Measurements from ENCODE around the gene TMSB10.
"Not testable (repeated sequence)": the region's sequence is repeated elsewhere in the genome, so short reads cannot be mapped to it uniquely, and the experiment has no call there.

TMSB10 gene

DNA sequence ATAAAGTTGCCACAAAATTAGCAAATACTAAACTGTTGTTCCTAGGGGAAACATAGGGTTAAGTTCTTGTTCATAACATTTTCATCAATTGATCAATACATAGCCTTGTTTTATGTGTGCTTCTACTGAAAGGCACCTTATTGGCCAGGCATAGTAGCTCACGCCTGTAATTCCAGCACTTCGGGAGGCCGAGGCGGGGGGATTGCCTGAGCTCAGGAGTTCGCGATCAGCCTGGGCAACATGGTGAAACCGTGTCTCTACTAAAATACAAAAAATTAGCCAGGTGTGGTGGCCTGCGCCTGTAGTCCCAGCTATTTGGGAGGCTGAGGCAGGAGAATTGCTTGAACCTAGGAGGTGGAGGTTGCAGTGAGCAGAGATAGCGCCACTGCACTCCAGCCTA, 32.8 kb upstream of the TMSB10 start:
- not testable (repeated sequence) for H2BK120ac ChIP-seq (ENCODE audit: insufficient read depth, low read length, poor library complexity); H3K4me2 ChIP-seq (ENCODE audit: low read length); H3K4me3 ChIP-seq (ENCODE audit: low read depth, low read length); H4K91ac ChIP-seq (ENCODE audit: low read depth, low read length); H2AFZ ChIP-seq (ENCODE audit: insufficient read depth, low read length, poor library complexity); H3K9ac ChIP-seq (ENCODE audit: low read length); H2BK5ac ChIP-seq (ENCODE audit: low read depth, low read length, poor library complexity); H2AK5ac ChIP-seq (ENCODE audit: low read length); H3K79me2 ChIP-seq (ENCODE audit: control insufficient read depth, insufficient read depth, low read length, poor library complexity); H3K4me1 ChIP-seq (ENCODE audit: control insufficient read depth in 1 of 2, insufficient read depth in 2 of 2, low read length in 2 of 2); H4K12ac ChIP-seq (ENCODE audit: low read depth, low read length); H4K8ac ChIP-seq (ENCODE audit: low read depth, low read length); H3K79me1 ChIP-seq (ENCODE audit: low read length); H3K36me3 ChIP-seq (ENCODE audit: control insufficient read depth in 1 of 2, insufficient read depth in 2 of 2, low read length in 2 of 2); H3K27ac ChIP-seq (ENCODE audit: low read depth, low read length); H3K23ac ChIP-seq (ENCODE audit: low read length); DNase-seq; H3K18ac ChIP-seq (ENCODE audit: low read length); H3K4ac ChIP-seq (ENCODE audit: low read depth, low read length); H3K9me3 ChIP-seq (ENCODE audit: insufficient read depth, low read depth, low read length); H2BK12ac ChIP-seq (ENCODE audit: low read length); H3K27me3 ChIP-seq (ENCODE audit: insufficient read depth, low read length); H3K14ac ChIP-seq (ENCODE audit: low read length)
- WGBS (ENCODE audit: extremely low coverage, insufficient coverage, insufficient read length) = no CpG with 5 or more reads among the region's 9 CpGs

DNA sequence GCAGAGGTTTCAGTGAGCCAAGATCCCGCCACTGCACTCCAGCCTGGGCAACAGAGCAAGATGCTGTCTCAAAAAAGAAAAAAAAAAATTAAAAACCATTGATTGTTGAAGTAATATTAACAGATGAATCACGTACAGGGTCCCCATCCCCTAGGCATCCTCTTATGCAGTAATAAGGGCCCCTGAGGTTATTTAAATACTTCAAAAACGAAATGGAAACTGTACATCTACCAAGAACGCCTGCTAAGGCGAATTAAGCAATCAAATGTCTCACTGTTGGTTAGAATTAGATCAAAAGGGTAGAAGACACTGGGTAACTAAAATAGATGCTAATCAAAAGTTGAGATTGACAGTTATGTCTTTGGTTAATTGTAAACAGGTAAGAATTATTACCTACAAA, 32.1 kb upstream of the TMSB10 start:
- Histone ChIP-seq H2AFZ (ENCODE audit: insufficient read depth, low read length, poor library complexity) (no peak overlapping the region), H3K4me3 (ENCODE audit: low read depth, low read length) (no peak overlapping the region), H3K23ac (ENCODE audit: low read length) (no peak overlapping the region), H3K14ac (ENCODE audit: low read length) (no peak overlapping the region), H3K4ac (ENCODE audit: low read depth, low read length) (no peak overlapping the region), H4K91ac (ENCODE audit: low read depth, low read length) (no peak overlapping the region), H3K36me3 (ENCODE audit: control insufficient read depth in 1 of 2, insufficient read depth in 2 of 2, low read length in 2 of 2) (peaks cover 0 to 2% of the 10 kb centered on the region in 2 experiments), H2BK12ac (ENCODE audit: low read length) (no peak overlapping the region), H3K9ac (ENCODE audit: low read length) (no peak overlapping the region), H2AK5ac (ENCODE audit: low read length) (no peak overlapping the region), H4K8ac (ENCODE audit: low read depth, low read length) (no peak overlapping the region), H3K79me2 (ENCODE audit: control insufficient read depth, insufficient read depth, low read length, poor library complexity) (no peaks in the 10 kb centered on the region), H3K9me3 (ENCODE audit: insufficient read depth, low read depth, low read length) (peaks cover 4% of the 10 kb centered on the region), H4K12ac (ENCODE audit: low read depth, low read length) (no peak overlapping the region), H2BK5ac (ENCODE audit: low read depth, low read length, poor library complexity) (no peak overlapping the region), H3K79me1 (ENCODE audit: low read length) (no peaks in the 10 kb centered on the region), H3K27ac (ENCODE audit: low read depth, low read length) (no peak overlapping the region), H3K4me1 (ENCODE audit: control insufficient read depth in 1 of 2, insufficient read depth in 2 of 2, low read length in 2 of 2) (no peaks in the 10 kb centered on the region), H3K27me3 (ENCODE audit: insufficient read depth, low read length) (no peaks in the 10 kb centered on the region), H3K4me2 (ENCODE audit: low read length) (no peak overlapping the region), H3K18ac (ENCODE audit: low read length) (no peak overlapping the region), H2BK120ac (ENCODE audit: insufficient read depth, low read length, poor library complexity) (no peak overlapping the region)
- DNase-seq = no peak
- WGBS (ENCODE audit: extremely low coverage, insufficient coverage, insufficient read length) = no CpG with 5 or more reads among the region's 5 CpGs

DNA sequence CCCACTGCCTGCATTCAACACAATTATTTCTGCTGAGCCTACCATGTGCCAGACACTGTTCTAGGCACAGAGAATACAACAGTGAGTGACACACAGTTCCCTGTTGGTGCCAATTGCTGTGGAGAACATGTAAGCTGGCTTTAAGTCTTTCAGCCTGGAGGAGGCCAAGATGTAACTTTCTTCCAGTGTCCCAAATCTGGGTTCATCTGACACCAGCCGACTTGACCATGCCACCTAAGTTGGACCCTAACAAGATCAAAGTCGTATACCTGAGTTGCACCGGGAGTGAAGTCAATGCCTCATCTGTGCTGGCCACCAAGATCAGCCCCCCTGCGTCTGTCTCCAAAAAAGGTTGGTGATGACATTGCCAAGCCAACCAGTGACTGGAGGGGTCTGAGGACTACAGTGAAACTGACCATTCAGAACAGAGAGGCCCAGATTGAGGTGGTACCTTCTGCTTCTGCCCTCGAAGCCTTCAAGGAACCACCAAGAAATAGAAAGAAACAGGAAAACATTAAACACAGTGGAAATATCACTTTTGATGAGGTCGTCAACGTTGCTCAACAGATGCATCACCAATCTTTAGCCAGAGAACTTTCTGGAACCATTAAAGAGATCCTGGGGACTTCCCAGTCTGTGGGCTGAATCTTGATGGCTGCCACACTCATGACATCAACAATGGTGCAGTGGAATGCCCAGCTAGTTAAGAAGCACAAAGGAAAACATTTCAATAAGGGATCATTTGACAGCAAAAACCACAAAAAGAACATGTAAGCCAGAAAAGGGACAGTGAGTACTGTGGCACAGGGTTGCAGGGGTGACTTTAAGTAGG, 30.9 kb upstream of the TMSB10 start:
- Histone ChIP-seq H2AFZ (ENCODE audit: insufficient read depth, low read length, poor library complexity) (no peak overlapping the region), H3K18ac (ENCODE audit: low read length) (no peak overlapping the region), H2BK12ac (ENCODE audit: low read length) (no peak overlapping the region), H3K14ac (ENCODE audit: low read length) (no peak overlapping the region), H3K4me3 (ENCODE audit: low read depth, low read length) (no peak overlapping the region), H3K9ac (ENCODE audit: low read length) (no peak overlapping the region), H3K23ac (ENCODE audit: low read length) (no peak overlapping the region), H4K91ac (ENCODE audit: low read depth, low read length) (no peak overlapping the region), H2BK120ac (ENCODE audit: insufficient read depth, low read length, poor library complexity) (no peak overlapping the region), H3K27me3 (ENCODE audit: insufficient read depth, low read length) (peaks cover 8% of the 10 kb centered on the region), H2AK5ac (ENCODE audit: low read length) (no peak overlapping the region), H4K8ac (ENCODE audit: low read depth, low read length) (no peak overlapping the region), H3K27ac (ENCODE audit: low read depth, low read length) (no peak overlapping the region), H3K79me1 (ENCODE audit: low read length) (no peaks in the 10 kb centered on the region), H3K4me2 (ENCODE audit: low read length) (no peak overlapping the region), H3K36me3 (ENCODE audit: control insufficient read depth in 1 of 2, insufficient read depth in 2 of 2, low read length in 2 of 2) (peaks cover 2% of the 10 kb centered on the region in 2 experiments), H3K4me1 (ENCODE audit: control insufficient read depth in 1 of 2, insufficient read depth in 2 of 2, low read length in 2 of 2) (no peaks in the 10 kb centered on the region), H3K4ac (ENCODE audit: low read depth, low read length) (no peak overlapping the region), H2BK5ac (ENCODE audit: low read depth, low read length, poor library complexity) (no peak overlapping the region), H4K12ac (ENCODE audit: low read depth, low read length) (no peak overlapping the region), H3K79me2 (ENCODE audit: control insufficient read depth, insufficient read depth, low read length, poor library complexity) (no peaks in the 10 kb centered on the region), H3K9me3 (ENCODE audit: insufficient read depth, low read depth, low read length) (peaks cover 4% of the 10 kb centered on the region)
- no peak for DNase-seq
- no CpG with 5 or more reads among the region's 7 CpGs for WGBS (ENCODE audit: extremely low coverage, insufficient coverage, insufficient read length)

DNA sequence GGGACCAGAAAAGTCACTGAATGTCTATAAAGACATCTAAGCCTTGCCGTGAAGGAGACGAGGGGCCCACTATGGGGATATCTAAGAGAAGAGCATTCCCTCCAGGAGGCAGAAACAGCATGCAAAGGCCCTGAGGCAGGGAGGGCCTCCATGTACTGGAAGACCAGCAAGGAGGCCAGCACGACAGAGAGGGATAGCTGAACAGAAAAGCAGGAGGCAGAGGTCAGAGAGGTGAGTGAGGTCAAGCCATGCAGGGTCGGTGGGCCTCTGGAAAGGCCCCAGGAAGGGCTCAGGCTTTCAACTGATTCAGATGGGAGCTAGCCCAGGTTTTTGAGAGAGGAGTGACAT, 30.3 kb upstream of the TMSB10 start:
- peaks cover 12% of the 10 kb centered on the region for H3K27me3 ChIP-seq (ENCODE audit: insufficient read depth, low read length)

More for the DNA sequence above, 30.3 kb upstream of the TMSB10 start:
- Histone ChIP-seq H3K23ac (ENCODE audit: low read length) (no peak overlapping the region), H2BK12ac (ENCODE audit: low read length) (no peak overlapping the region), H3K9me3 (ENCODE audit: insufficient read depth, low read depth, low read length) (peaks cover 4% of the 10 kb centered on the region), H3K14ac (ENCODE audit: low read length) (no peak overlapping the region), H2AK5ac (ENCODE audit: low read length) (no peak overlapping the region), H3K18ac (ENCODE audit: low read length) (no peak overlapping the region), H2AFZ (ENCODE audit: insufficient read depth, low read length, poor library complexity) (no peak overlapping the region), H3K27ac (ENCODE audit: low read depth, low read length) (no peak overlapping the region), H3K36me3 (ENCODE audit: control insufficient read depth in 1 of 2, insufficient read depth in 2 of 2, low read length in 2 of 2) (peaks cover 2% of the 10 kb centered on the region in 2 experiments), H3K4me1 (ENCODE audit: control insufficient read depth in 1 of 2, insufficient read depth in 2 of 2, low read length in 2 of 2) (no peaks in the 10 kb centered on the region), H3K4me2 (ENCODE audit: low read length) (no peak overlapping the region), H2BK5ac (ENCODE audit: low read depth, low read length, poor library complexity) (no peak overlapping the region), H2BK120ac (ENCODE audit: insufficient read depth, low read length, poor library complexity) (no peak overlapping the region), H4K91ac (ENCODE audit: low read depth, low read length) (no peak overlapping the region), H3K4ac (ENCODE audit: low read depth, low read length) (no peak overlapping the region), H3K4me3 (ENCODE audit: low read depth, low read length) (no peak overlapping the region), H3K9ac (ENCODE audit: low read length) (no peak overlapping the region), H3K79me2 (ENCODE audit: control insufficient read depth, insufficient read depth, low read length, poor library complexity) (no peaks in the 10 kb centered on the region), H4K12ac (ENCODE audit: low read depth, low read length) (no peak overlapping the region), H4K8ac (ENCODE audit: low read depth, low read length) (no peak overlapping the region), H3K79me1 (ENCODE audit: low read length) (no peaks in the 10 kb centered on the region)
- WGBS (ENCODE audit: extremely low coverage, insufficient coverage, insufficient read length) = no CpG with 5 or more reads among the region's 4 CpGs
- no peak for DNase-seq
